Stomach (tissue), 4 donors: ENCODE measurements around the gene ALG1.

Experiments
- EP300 ChIP-seq: sonication (generic); formaldehyde crosslinking; IDR thresholded peaks from one replicate; pipeline ENCODE4 v1.6.1; 2017; ENCODE audit warnings: antibody characterized with exemption
- POLR2A ChIP-seq, 4 donors: fragments of 450-650 bp; IDR thresholded peaks; one replicate each; pipeline ENCODE4 v1.6.1; 2016; ENCODE audit warnings: antibody characterized with exemption in 4 of 4, control low read depth in 2 of 4, mild to moderate bottlenecking in 1 of 4, moderate library complexity in 1 of 4
- TF ChIP-seq, protein P1 (sequence below), 7 experiments: fragments of 450-650 bp in 4 of 7; fragments of 200-600 bp in 3 of 7; sonication (generic) in 3 of 7; IDR thresholded peaks; one replicate each; pipeline ENCODE4 v1.5.1; 2016 to 2019; ENCODE audit warnings: antibody characterized with exemption in 7 of 7, control low read depth in 2 of 7, mild to moderate bottlenecking in 1 of 7

DNA sequence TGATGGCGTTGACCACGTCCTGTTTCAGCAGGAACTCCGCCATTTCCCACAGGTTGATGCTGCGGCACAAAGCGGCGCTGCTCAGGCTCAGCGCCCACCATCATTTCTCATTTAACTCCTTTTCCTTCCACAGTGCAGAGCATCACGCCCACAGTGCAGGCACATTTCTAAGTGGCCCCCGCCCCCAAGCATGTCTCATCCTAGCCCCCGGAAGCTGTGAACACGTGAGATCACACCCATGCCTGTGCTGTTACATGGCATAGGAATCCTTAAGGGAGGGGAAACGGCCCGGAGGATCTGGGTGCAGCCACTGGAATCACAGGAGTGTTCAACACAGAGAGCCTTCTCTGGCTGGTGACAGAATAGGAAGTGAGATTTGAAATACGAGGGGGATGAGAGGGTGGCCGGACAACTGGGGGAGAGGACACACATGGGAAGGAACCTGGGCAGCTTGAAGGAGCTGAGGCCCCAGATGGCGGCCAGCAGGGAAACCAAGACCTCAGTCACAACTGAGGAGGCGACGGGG lies 42.6 kb upstream of the ALG1 start:
- TF ChIP-seq, protein P1, sequence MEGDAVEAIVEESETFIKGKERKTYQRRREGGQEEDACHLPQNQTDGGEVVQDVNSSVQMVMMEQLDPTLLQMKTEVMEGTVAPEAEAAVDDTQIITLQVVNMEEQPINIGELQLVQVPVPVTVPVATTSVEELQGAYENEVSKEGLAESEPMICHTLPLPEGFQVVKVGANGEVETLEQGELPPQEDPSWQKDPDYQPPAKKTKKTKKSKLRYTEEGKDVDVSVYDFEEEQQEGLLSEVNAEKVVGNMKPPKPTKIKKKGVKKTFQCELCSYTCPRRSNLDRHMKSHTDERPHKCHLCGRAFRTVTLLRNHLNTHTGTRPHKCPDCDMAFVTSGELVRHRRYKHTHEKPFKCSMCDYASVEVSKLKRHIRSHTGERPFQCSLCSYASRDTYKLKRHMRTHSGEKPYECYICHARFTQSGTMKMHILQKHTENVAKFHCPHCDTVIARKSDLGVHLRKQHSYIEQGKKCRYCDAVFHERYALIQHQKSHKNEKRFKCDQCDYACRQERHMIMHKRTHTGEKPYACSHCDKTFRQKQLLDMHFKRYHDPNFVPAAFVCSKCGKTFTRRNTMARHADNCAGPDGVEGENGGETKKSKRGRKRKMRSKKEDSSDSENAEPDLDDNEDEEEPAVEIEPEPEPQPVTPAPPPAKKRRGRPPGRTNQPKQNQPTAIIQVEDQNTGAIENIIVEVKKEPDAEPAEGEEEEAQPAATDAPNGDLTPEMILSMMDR (IDR thresholded peaks at IDR 0.05) = no peak
- no peak for TF ChIP-seq POLR2A (IDR thresholded peaks at IDR 0.05)
- TF ChIP-seq EP300 = no peak
